ENCODE data around the gene UBE2L3. TPM values are rescaled to one million over a fixed set of nuclear protein-coding genes. Genes with fewer than 3 reads are reported as not detected.
"Not testable (repeated sequence)": the region's sequence is repeated elsewhere in the genome, so short reads cannot be mapped to it uniquely, and the experiment has no call there.

The UBE2L3 gene
- total RNA-seq, 1 experiment from 2014 or later: 56.1 TPM

DNA sequence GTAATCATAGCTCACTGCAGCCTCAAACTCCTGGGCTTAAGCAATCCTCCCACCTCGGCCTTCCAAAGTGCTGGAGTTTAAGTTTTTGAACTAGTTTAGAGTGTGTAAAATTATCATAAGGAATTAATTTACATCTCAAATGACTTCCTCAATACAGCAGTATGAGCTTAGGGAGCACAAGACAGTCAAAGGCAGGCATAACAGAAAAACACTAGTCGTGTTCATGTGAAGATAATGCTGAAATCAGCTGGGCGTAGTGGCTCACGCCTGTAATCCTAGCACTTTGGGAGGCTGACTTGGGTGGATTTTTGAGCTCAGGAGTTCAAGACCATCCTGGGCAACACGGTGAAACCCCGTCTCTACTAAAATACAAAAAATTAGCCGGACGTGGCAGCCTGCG lies 36.5 kb downstream of the UBE2L3 start:
- Histone ChIP-seq H3K79me2 (ENCODE audit: low read length) (peaks cover 90% of the 10 kb centered on the region), H3K27me3 (ENCODE audit: low read length) (no peaks in the 10 kb centered on the region), H4K20me1 (ENCODE audit: insufficient read depth, low read depth, low read length) (peaks cover 29% of the 10 kb centered on the region), H3K4me2 (ENCODE audit: low read depth, low read length, poor library complexity, severe bottlenecking) (no peak overlapping the region), H3K9me3 (ENCODE audit: low read length) (no peaks in the 10 kb centered on the region), H3K36me3 (ENCODE audit: insufficient read depth, low read length) (no peaks in the 10 kb centered on the region), H3K9ac (ENCODE audit: low read length) (no peak overlapping the region), H3K9me2 (replicated peaks; ENCODE audit: insufficient read depth, low read length) (no peaks in the 10 kb centered on the region), H3K27ac (ENCODE audit: low read length) (no peak overlapping the region), H2AFZ (ENCODE audit: low read length) (no peak overlapping the region), H3K4me3 (ENCODE audit: low read length) (no peak overlapping the region), H3K4me1 (ENCODE audit: low read length) (peaks cover 16% of the 10 kb centered on the region)
- DNase-seq: peak; percentile 46

DNA sequence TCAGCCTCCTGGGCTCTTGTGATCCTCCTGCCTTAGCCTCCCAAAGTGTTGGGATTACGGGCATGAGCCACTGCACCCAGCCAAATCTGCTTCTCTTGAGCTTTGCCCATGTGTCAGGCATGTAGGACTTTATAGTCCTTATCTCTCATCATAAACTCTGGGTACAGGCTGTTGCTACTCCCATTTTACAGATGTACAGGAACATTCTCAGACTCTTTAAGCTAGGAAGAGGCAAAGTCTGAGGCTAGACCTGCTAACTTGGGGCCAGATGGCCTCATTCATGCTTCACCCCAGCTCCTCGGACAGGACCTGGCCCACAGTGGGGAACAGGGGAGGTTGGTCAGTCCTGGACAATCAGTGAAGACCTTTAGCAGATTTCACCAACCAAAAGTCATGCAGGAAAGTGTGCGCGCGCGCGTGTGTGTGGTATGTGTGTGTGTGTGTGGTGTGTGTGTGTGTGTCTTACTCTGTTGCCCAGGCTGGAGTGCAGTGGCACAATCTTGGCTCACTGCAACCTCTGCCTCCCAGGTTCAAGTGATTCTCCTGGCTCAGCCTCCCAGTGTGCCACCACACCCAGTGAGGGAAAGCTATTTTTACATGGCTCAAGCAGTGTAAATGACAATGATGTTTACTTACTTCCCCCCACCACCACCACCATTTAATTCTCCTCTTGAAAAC lies 38.5 kb downstream of the UBE2L3 start:
- H3K36me3 ChIP-seq (ENCODE audit: insufficient read depth, low read length): no peaks in the 10 kb centered on the region; the same call in 1 of the 2 replicates
- no peak overlapping the region for H3K27ac ChIP-seq (ENCODE audit: low read length)

DNA sequence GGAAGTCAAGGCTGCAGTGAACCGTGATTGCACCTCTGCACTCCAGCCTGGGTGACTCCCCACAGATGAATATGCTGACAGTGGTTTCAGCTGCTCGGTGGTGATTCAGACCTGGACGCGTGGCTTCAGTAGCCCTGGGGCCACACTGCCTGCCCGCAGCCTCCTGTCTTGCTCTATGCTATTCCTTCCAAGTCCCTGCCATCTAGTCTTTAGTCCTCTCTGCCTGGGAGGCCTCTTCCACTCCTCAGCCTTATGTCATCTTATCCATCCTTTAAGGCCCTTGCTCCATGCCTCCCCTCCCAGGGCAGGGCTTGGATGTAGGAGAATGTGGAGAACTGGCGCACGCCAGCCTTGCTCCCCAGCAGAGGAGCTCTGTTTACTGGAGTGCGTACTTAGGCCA lies 39.3 kb downstream of the UBE2L3 start:
- Histone ChIP-seq H3K9ac (ENCODE audit: low read length) (no peak overlapping the region), H3K27ac (ENCODE audit: low read length) (no peak overlapping the region), H3K9me2 (replicated peaks; ENCODE audit: insufficient read depth, low read length) (no peaks in the 10 kb centered on the region), H3K4me3 (ENCODE audit: low read length) (no peak overlapping the region), H3K9me3 (ENCODE audit: low read length) (no peaks in the 10 kb centered on the region), H3K36me3 (ENCODE audit: insufficient read depth, low read length) (peaks cover 2% of the 10 kb centered on the region; the same call in 1 of the 2 replicates), H3K4me1 (ENCODE audit: low read length) (peaks cover 16% of the 10 kb centered on the region), H2AFZ (ENCODE audit: low read length) (no peak overlapping the region), H3K4me2 (ENCODE audit: low read depth, low read length, poor library complexity, severe bottlenecking) (no peak overlapping the region), H4K20me1 (ENCODE audit: insufficient read depth, low read depth, low read length) (peaks cover 21% of the 10 kb centered on the region), H3K79me2 (ENCODE audit: low read length) (peaks cover 89% of the 10 kb centered on the region), H3K27me3 (ENCODE audit: low read length) (no peaks in the 10 kb centered on the region)
- DNase-seq: no peak

More for the DNA sequence above, 38.5 kb downstream of the UBE2L3 start:
- peaks cover 16% of the 10 kb centered on the region for H3K4me1 ChIP-seq (ENCODE audit: low read length)
- no peaks in the 10 kb centered on the region for H3K27me3 ChIP-seq (ENCODE audit: low read length)
- peaks cover 87% of the 10 kb centered on the region for H3K79me2 ChIP-seq (ENCODE audit: low read length)
- H3K9me2 ChIP-seq (replicated peaks; ENCODE audit: insufficient read depth, low read length): no peaks in the 10 kb centered on the region
- no peak overlapping the region for H3K4me2 ChIP-seq (ENCODE audit: low read depth, low read length, poor library complexity, severe bottlenecking)
- H3K9me3 ChIP-seq (ENCODE audit: low read length): no peaks in the 10 kb centered on the region
- no peak overlapping the region for H2AFZ ChIP-seq (ENCODE audit: low read length)
- no peak overlapping the region for H3K9ac ChIP-seq (ENCODE audit: low read length)
- DNase-seq: no peak
- H3K4me3 ChIP-seq (ENCODE audit: low read length): no peak overlapping the region
- peaks cover 21% of the 10 kb centered on the region for H4K20me1 ChIP-seq (ENCODE audit: insufficient read depth, low read depth, low read length)

DNA sequence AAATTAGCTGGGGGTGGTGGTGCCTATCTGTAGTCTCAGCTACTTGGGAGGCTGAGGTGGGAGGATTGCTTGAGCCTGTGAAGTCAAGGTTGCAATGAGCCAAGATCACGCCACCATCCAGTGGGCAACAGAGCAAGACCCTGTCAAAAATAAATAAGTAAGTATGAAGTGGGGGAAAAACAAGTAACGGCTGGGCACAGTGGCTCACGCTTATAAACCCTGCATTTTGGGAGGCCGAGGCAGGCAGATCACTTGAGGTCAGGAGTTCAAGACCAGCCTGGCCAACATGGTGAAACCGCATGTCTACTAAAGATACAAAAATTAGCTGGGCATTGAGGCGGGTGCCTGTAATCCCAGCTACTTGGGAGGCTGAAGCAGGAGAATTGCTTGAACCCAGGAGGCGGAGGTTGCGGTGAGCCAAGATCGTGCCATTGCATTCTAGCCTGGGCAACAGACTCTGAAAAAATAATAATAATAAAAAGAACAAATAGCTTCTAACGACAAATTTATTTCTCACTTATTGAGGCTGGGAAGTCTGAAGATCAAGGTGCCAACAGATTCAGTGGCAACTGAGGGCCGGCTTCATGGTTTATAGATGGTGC lies 42.1 kb downstream of the UBE2L3 start:
- H3K9ac ChIP-seq (ENCODE audit: low read length); H3K9me3 ChIP-seq (ENCODE audit: low read length); DNase-seq; H2AFZ ChIP-seq (ENCODE audit: low read length); H3K9me2 ChIP-seq (replicated peaks; ENCODE audit: insufficient read depth, low read length); H3K4me3 ChIP-seq (ENCODE audit: low read length); H3K27me3 ChIP-seq (ENCODE audit: low read length); H3K4me2 ChIP-seq (ENCODE audit: low read depth, low read length, poor library complexity, severe bottlenecking); H3K27ac ChIP-seq (ENCODE audit: low read length): not testable (repeated sequence)
- peaks cover 90% of the 10 kb centered on the region for H3K79me2 ChIP-seq (ENCODE audit: low read length)
- peaks cover 18% of the 10 kb centered on the region; the same call in 1 of the 2 replicates for H4K20me1 ChIP-seq (ENCODE audit: insufficient read depth, low read depth, low read length)
- peaks cover 16% of the 10 kb centered on the region; the same call in 1 of the 2 replicates for H3K36me3 ChIP-seq (ENCODE audit: insufficient read depth, low read length)
- H3K4me1 ChIP-seq (ENCODE audit: low read length): peaks cover 13% of the 10 kb centered on the region

DNA sequence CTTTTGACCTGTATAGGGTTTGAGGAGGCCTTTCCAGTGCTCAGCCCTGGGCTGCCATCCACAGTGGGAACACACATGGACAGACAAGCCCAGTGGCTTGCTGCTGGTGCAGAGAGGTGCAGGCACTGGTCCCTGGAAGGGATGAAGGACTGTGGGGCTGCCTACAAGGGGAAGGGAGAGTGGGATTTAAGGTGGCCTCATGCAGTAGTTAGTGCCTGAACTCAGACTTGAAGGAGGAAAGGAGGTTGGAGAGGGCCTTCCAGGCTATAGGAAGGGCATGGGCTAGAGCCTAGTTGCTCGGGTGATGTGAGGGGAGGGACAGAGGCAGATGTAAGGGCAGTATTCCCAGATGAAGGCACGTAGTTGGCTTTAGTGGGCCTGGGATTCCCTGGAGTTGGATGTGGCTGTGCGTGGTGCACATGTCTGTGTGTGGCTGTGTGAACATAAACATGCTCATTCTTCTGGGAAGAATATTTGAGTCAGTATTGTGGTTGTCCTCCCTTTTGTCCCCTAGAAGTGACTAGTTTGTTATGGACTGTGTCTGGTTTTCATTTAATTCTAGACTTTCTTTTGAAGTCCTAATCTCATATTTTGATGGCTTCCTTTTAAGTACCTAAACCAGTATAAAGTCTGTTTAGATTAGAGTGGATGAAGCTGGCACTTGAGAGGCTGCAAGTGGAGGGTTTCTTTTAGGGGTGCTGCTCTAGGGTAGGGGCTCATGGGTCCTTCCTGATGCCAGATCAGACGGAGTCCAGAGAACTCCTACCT lies 43.9 kb downstream of the UBE2L3 start:
- H2AFZ ChIP-seq (ENCODE audit: low read length): no peak overlapping the region

DNA sequence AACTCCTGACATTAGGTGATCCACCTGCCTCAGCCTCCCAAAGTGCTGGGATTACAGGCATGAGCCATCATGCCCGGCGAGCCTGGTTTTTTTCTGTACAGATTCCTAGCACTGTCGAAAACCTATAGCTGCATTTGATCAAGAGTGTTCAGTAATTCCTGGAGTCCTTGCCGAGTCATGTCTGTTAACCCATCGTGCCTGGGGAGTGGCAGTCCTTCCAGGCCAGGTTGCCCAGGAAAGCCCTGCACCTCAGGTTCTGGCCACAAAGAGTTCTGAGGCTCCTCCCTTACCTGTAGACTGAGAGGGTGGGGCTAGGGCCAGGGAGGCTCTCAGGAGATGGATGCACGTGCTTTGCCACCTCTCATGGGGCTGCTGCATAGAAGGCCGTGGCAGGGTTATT lies 45.3 kb downstream of the UBE2L3 start:
- Histone ChIP-seq H3K27ac (ENCODE audit: low read length) (no peak overlapping the region), H3K36me3 (ENCODE audit: insufficient read depth, low read length) (peaks cover 16% of the 10 kb centered on the region; the same call in 1 of the 2 replicates), H3K4me1 (ENCODE audit: low read length) (peaks cover 13% of the 10 kb centered on the region), H3K9ac (ENCODE audit: low read length) (no peak overlapping the region), H4K20me1 (ENCODE audit: insufficient read depth, low read depth, low read length) (peaks cover 11% of the 10 kb centered on the region; the same call in 1 of the 2 replicates), H3K9me2 (replicated peaks; ENCODE audit: insufficient read depth, low read length) (no peaks in the 10 kb centered on the region), H2AFZ (ENCODE audit: low read length) (no peak overlapping the region), H3K79me2 (ENCODE audit: low read length) (peaks cover 78% of the 10 kb centered on the region), H3K27me3 (ENCODE audit: low read length) (no peaks in the 10 kb centered on the region), H3K4me2 (ENCODE audit: low read depth, low read length, poor library complexity, severe bottlenecking) (no peak overlapping the region), H3K4me3 (ENCODE audit: low read length) (no peak overlapping the region), H3K9me3 (ENCODE audit: low read length) (no peaks in the 10 kb centered on the region)
- no peak for DNase-seq

More for the DNA sequence above, 43.9 kb downstream of the UBE2L3 start:
- Histone ChIP-seq H3K9me3 (ENCODE audit: low read length) (no peaks in the 10 kb centered on the region), H3K4me2 (ENCODE audit: low read depth, low read length, poor library complexity, severe bottlenecking) (no peak overlapping the region), H3K9me2 (replicated peaks; ENCODE audit: insufficient read depth, low read length) (no peaks in the 10 kb centered on the region), H3K4me3 (ENCODE audit: low read length) (no peak overlapping the region), H3K27ac (ENCODE audit: low read length) (no peak overlapping the region), H3K79me2 (ENCODE audit: low read length) (peaks cover 85% of the 10 kb centered on the region), H3K4me1 (ENCODE audit: low read length) (peaks cover 13% of the 10 kb centered on the region), H3K27me3 (ENCODE audit: low read length) (no peaks in the 10 kb centered on the region), H3K36me3 (ENCODE audit: insufficient read depth, low read length) (peaks cover 16% of the 10 kb centered on the region; the same call in 1 of the 2 replicates), H3K9ac (ENCODE audit: low read length) (no peak overlapping the region), H4K20me1 (ENCODE audit: insufficient read depth, low read depth, low read length) (peaks cover 14% of the 10 kb centered on the region; the same call in 1 of the 2 replicates)
- no peak for DNase-seq

DNA sequence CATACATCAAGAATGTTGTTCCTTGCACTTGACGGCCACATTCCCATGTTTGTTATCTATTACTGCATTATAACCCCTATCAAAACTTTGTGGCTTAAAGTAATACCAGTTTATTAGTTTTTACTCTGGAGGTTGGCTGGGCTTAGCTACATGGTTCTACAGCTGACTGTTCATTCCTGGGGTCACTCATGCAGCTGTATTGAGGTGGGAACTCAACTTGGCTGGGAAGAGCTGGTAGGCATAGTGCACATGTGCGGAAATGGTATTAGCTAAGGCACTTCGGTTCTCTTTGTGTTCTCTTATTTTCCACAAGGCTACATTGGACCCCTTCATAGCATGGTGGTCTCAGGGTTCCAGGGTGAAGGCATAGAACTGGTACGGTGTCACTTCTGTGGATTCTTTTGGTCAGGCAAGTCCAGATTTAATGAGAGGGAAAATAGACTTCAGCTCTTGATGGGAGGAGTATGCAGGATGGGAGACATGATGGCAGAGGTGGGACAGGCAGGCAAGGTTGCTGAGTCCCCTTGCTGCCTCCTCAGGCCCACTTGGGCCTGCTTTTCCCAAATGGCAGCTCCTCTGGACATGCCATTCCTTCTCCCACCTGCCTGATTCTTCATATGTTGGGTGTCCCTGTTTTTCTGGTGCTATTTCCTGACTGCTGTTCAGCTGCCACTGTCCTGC lies 46.2 kb downstream of the UBE2L3 start:
- Histone ChIP-seq H3K79me2 (ENCODE audit: low read length) (peaks cover 77% of the 10 kb centered on the region), H3K9ac (ENCODE audit: low read length) (no peak overlapping the region), H3K36me3 (ENCODE audit: insufficient read depth, low read length) (peaks cover 16% of the 10 kb centered on the region; the same call in 1 of the 2 replicates), H3K4me3 (ENCODE audit: low read length) (no peak overlapping the region), H3K9me2 (replicated peaks; ENCODE audit: insufficient read depth, low read length) (no peaks in the 10 kb centered on the region), H3K4me2 (ENCODE audit: low read depth, low read length, poor library complexity, severe bottlenecking) (no peak overlapping the region), H3K9me3 (ENCODE audit: low read length) (no peaks in the 10 kb centered on the region), H3K27ac (ENCODE audit: low read length) (no peak overlapping the region), H3K4me1 (ENCODE audit: low read length) (peaks cover 13% of the 10 kb centered on the region), H4K20me1 (ENCODE audit: insufficient read depth, low read depth, low read length) (peaks cover 11% of the 10 kb centered on the region; the same call in 1 of the 2 replicates), H3K27me3 (ENCODE audit: low read length) (no peaks in the 10 kb centered on the region), H2AFZ (ENCODE audit: low read length) (no peak overlapping the region)
- DNase-seq: no peak

Measured in Karpas-422 (cell line).